ENCODE measurements around the gene BTNL8.

The BTNL8 gene

GRCh38 chr5:180970875-180971274 lies 71.9 kb downstream of the BTNL8 start:
- no peak overlapping the region for H3K27ac ChIP-seq (ENCODE audit: low read depth, low read length)
- H3K9ac ChIP-seq (ENCODE audit: low read depth, low read length): no peak overlapping the region
- H3K36me3 ChIP-seq (ENCODE audit: insufficient read depth, low read length): no peaks in the 10 kb centered on the region
- no peaks in the 10 kb centered on the region for H3K4me1 ChIP-seq (ENCODE audit: insufficient read depth, low read length)
- peaks cover 9% of the 10 kb centered on the region for H3K9me3 ChIP-seq (ENCODE audit: insufficient read depth, low read depth, low read length)
- 55% methylated on average over 1 of the region's 4 CpGs for WGBS
- H3K4me3 ChIP-seq (ENCODE audit: low read length): no peak overlapping the region
- no peaks in the 10 kb centered on the region for H3K27me3 ChIP-seq (ENCODE audit: insufficient read depth, low read length)

GRCh38 chr5:180974612-180975315 lies 75.8 kb downstream of the BTNL8 start:
- Histone ChIP-seq H3K4me3 (ENCODE audit: low read length) (no peak overlapping the region), H3K27me3 (ENCODE audit: insufficient read depth, low read length) (no peaks in the 10 kb centered on the region), H3K9ac (ENCODE audit: low read depth, low read length) (no peak overlapping the region), H3K4me1 (ENCODE audit: insufficient read depth, low read length) (no peaks in the 10 kb centered on the region), H3K9me3 (ENCODE audit: insufficient read depth, low read depth, low read length) (peaks cover 9% of the 10 kb centered on the region; the same call in 1 of the 2 replicates), H3K36me3 (ENCODE audit: insufficient read depth, low read length) (no peaks in the 10 kb centered on the region), H3K27ac (ENCODE audit: low read depth, low read length) (no peak overlapping the region)
- WGBS: no CpG with 5 or more reads among the region's 2 CpGs

- Histone ChIP-seq H3K9me3 (ENCODE audit: insufficient read depth, low read depth, low read length) (peaks cover 9% of the 10 kb centered on the region; the same call in 1 of the 2 replicates), H3K9ac (ENCODE audit: low read depth, low read length) (no peak overlapping the region), H3K27ac (ENCODE audit: low read depth, low read length) (no peak overlapping the region), H3K4me3 (ENCODE audit: low read length) (no peak overlapping the region), H3K27me3 (ENCODE audit: insufficient read depth, low read length) (no peaks in the 10 kb centered on the region), H3K36me3 (ENCODE audit: insufficient read depth, low read length) (no peaks in the 10 kb centered on the region), H3K4me1 (ENCODE audit: insufficient read depth, low read length) (no peaks in the 10 kb centered on the region)
- WGBS: 51% methylated on average over 2 of the region's 2 CpGs
Measured at GRCh38 chr5:180975338-180975737, 76.4 kb downstream of the BTNL8 start.

- Histone ChIP-seq H3K27me3 (ENCODE audit: insufficient read depth, low read length) (no peaks in the 10 kb centered on the region), H3K36me3 (ENCODE audit: insufficient read depth, low read length) (no peaks in the 10 kb centered on the region), H3K4me3 (ENCODE audit: low read length) (no peak overlapping the region), H3K9ac (ENCODE audit: low read depth, low read length) (no peak overlapping the region), H3K27ac (ENCODE audit: low read depth, low read length) (no peak overlapping the region), H3K9me3 (ENCODE audit: insufficient read depth, low read depth, low read length) (peaks cover 7% of the 10 kb centered on the region; the same call in 1 of the 2 replicates), H3K4me1 (ENCODE audit: insufficient read depth, low read length) (no peaks in the 10 kb centered on the region)
- WGBS: 85% methylated on average over 4 of the region's 6 CpGs
Measured at GRCh38 chr5:180976518-180976917, 77.6 kb downstream of the BTNL8 start.

GRCh38 chr5:180977852-180978251 lies 78.9 kb downstream of the BTNL8 start:
- Histone ChIP-seq H3K27me3 (ENCODE audit: insufficient read depth, low read length) (no peaks in the 10 kb centered on the region), H3K4me1 (ENCODE audit: insufficient read depth, low read length) (no peaks in the 10 kb centered on the region), H3K4me3 (ENCODE audit: low read length) (no peak overlapping the region), H3K9me3 (ENCODE audit: insufficient read depth, low read depth, low read length) (peaks cover 2% of the 10 kb centered on the region; the same call in 1 of the 2 replicates), H3K9ac (ENCODE audit: low read depth, low read length) (no peak overlapping the region), H3K36me3 (ENCODE audit: insufficient read depth, low read length) (no peaks in the 10 kb centered on the region), H3K27ac (ENCODE audit: low read depth, low read length) (no peak overlapping the region)
- WGBS: 71% methylated on average over 1 of the region's 1 CpG

- no peak overlapping the region for H3K4me3 ChIP-seq (ENCODE audit: low read length)
- H3K4me1 ChIP-seq (ENCODE audit: insufficient read depth, low read length): no peaks in the 10 kb centered on the region
- no peaks in the 10 kb centered on the region for H3K9me3 ChIP-seq (ENCODE audit: insufficient read depth, low read depth, low read length)
- 87% methylated on average over 23 of the region's 23 CpGs for WGBS
- no peak overlapping the region for H3K27ac ChIP-seq (ENCODE audit: low read depth, low read length)
- no peaks in the 10 kb centered on the region for H3K27me3 ChIP-seq (ENCODE audit: insufficient read depth, low read length)
- H3K9ac ChIP-seq (ENCODE audit: low read depth, low read length): no peak overlapping the region
- H3K36me3 ChIP-seq (ENCODE audit: insufficient read depth, low read length): no peaks in the 10 kb centered on the region
Measured at GRCh38 chr5:180982008-180982741, 83.2 kb downstream of the BTNL8 start.

GRCh38 chr5:180988016-180988415 lies 89.1 kb downstream of the BTNL8 start:
- Histone ChIP-seq H3K36me3 (ENCODE audit: insufficient read depth, low read length) (no peaks in the 10 kb centered on the region), H3K9me3 (ENCODE audit: insufficient read depth, low read depth, low read length) (no peaks in the 10 kb centered on the region), H3K9ac (ENCODE audit: low read depth, low read length) (no peak overlapping the region), H3K4me1 (ENCODE audit: insufficient read depth, low read length) (no peaks in the 10 kb centered on the region), H3K27ac (ENCODE audit: low read depth, low read length) (no peak overlapping the region), H3K27me3 (ENCODE audit: insufficient read depth, low read length) (no peaks in the 10 kb centered on the region), H3K4me3 (ENCODE audit: low read length) (no peak overlapping the region)
- 78% methylated on average over 2 of the region's 2 CpGs for WGBS

GRCh38 chr5:180988592-180988991 lies 89.6 kb downstream of the BTNL8 start, which contains the start of gene BTNL3:
BTNL3 (plus strand) TSS chr5:180988846; CDS start chr5:180989029, 183 bp downstream.
- H3K9ac ChIP-seq (ENCODE audit: low read depth, low read length): no peak within 1 kb of the TSS
- no peaks in the 10 kb centered on the region for H3K27me3 ChIP-seq (ENCODE audit: insufficient read depth, low read length)
- no peaks in the 10 kb centered on the region for H3K36me3 ChIP-seq (ENCODE audit: insufficient read depth, low read length)
- WGBS: 57% methylated on average over 5 of the region's 5 CpGs
- no peak within 1 kb of the TSS for H3K27ac ChIP-seq (ENCODE audit: low read depth, low read length)
- no peaks in the 10 kb centered on the region for H3K9me3 ChIP-seq (ENCODE audit: insufficient read depth, low read depth, low read length)
- H3K4me3 ChIP-seq (ENCODE audit: low read length): no peak within 1 kb of the TSS
- H3K4me1 ChIP-seq (ENCODE audit: insufficient read depth, low read length): no peaks in the 10 kb centered on the region

GRCh38 chr5:180990086-180990881 lies 91.3 kb downstream of the BTNL8 start:
- WGBS: 87% methylated on average over 16 of the region's 16 CpGs
- Histone ChIP-seq H3K9ac (ENCODE audit: low read depth, low read length) (no peak overlapping the region), H3K36me3 (ENCODE audit: insufficient read depth, low read length) (no peaks in the 10 kb centered on the region), H3K9me3 (ENCODE audit: insufficient read depth, low read depth, low read length) (no peaks in the 10 kb centered on the region), H3K27me3 (ENCODE audit: insufficient read depth, low read length) (no peaks in the 10 kb centered on the region), H3K27ac (ENCODE audit: low read depth, low read length) (no peak overlapping the region), H3K4me1 (ENCODE audit: insufficient read depth, low read length) (no peaks in the 10 kb centered on the region), H3K4me3 (ENCODE audit: low read length) (no peak overlapping the region)

- 78% methylated on average over 4 of the region's 5 CpGs for WGBS
- Histone ChIP-seq H3K9me3 (ENCODE audit: insufficient read depth, low read depth, low read length) (no peaks in the 10 kb centered on the region), H3K27ac (ENCODE audit: low read depth, low read length) (no peak overlapping the region)
Measured at GRCh38 chr5:180990882-180991242, 91.9 kb downstream of the BTNL8 start.

More at GRCh38 chr5:180990882-180991242, 91.9 kb downstream of the BTNL8 start:
- H3K4me1 ChIP-seq (ENCODE audit: insufficient read depth, low read length): no peaks in the 10 kb centered on the region
- no peaks in the 10 kb centered on the region for H3K27me3 ChIP-seq (ENCODE audit: insufficient read depth, low read length)
- H3K9ac ChIP-seq (ENCODE audit: low read depth, low read length): no peak overlapping the region
- no peaks in the 10 kb centered on the region for H3K36me3 ChIP-seq (ENCODE audit: insufficient read depth, low read length)
- no peak overlapping the region for H3K4me3 ChIP-seq (ENCODE audit: low read length)

All from HUES64 (cell line).